WTC11 (cell line): ENCODE results near the gene NFYB.

ENCODE experiments used
- ETV6 ChIP-seq: sonication (generic); formaldehyde crosslinking; IDR thresholded peaks from 2 replicates; pipeline ENCODE4 v1.8.1; 2022; ENCODE audit warnings: mild to moderate bottlenecking, missing genetic modification reagents
- TF ChIP-seq, protein P1 (sequence below): fragments of 200-600 bp; IDR thresholded peaks from 2 replicates; pipeline ENCODE4 v1.8.0; 2022; ENCODE audit warnings: antibody characterized with exemption

DNA sequence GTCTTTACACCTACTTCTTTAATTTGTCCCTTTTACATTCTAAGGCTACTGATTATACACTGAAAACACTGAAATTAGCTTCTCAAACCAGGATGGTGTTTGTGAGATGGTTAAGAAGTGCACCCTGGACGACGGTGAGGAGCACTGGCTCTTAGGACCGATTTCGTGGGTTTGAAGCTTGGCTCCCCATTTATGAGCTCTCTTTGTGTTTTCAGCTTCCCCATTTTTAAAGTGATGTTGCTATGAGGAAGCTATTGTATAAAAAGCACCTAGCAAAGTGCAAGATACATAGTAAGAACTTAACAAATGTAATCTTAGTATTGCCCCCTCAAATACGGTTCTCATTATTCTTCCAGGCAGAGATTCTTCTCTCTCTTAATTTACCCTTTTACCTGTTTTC lies 4.7 kb downstream of the NFYB start:
- TF ChIP-seq ETV6 (CRISPR knock-in tag): no peak
- TF ChIP-seq, protein P1, sequence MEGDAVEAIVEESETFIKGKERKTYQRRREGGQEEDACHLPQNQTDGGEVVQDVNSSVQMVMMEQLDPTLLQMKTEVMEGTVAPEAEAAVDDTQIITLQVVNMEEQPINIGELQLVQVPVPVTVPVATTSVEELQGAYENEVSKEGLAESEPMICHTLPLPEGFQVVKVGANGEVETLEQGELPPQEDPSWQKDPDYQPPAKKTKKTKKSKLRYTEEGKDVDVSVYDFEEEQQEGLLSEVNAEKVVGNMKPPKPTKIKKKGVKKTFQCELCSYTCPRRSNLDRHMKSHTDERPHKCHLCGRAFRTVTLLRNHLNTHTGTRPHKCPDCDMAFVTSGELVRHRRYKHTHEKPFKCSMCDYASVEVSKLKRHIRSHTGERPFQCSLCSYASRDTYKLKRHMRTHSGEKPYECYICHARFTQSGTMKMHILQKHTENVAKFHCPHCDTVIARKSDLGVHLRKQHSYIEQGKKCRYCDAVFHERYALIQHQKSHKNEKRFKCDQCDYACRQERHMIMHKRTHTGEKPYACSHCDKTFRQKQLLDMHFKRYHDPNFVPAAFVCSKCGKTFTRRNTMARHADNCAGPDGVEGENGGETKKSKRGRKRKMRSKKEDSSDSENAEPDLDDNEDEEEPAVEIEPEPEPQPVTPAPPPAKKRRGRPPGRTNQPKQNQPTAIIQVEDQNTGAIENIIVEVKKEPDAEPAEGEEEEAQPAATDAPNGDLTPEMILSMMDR: no peak
